ENCODE data around the gene PCSK2.

- TF ChIP-seq CTCF (IDR thresholded peaks at IDR 0.05): no peak
- no peak for TF ChIP-seq POLR2AphosphoS5 (IDR thresholded peaks at IDR 0.05)
Observed at GRCh38 chr20:17504066-17504897, 277.4 kb downstream of the PCSK2 start.

All from esophagus muscularis mucosa (tissue), 3 donors.